Breast epithelium (tissue), 3 donors: Measurements from ENCODE around the gene PEX5L.

ENCODE experiments used
- CTCF ChIP-seq, 3 donors: fragments of 450-650 bp; IDR thresholded peaks; one replicate each; pipeline ENCODE4 v1.5.1; 2016 to 2017; ENCODE audit warnings: antibody characterized with exemption in 3 of 3, mild to moderate bottlenecking in 3 of 3, moderate library complexity in 3 of 3
- POLR2A ChIP-seq: fragments of 450-650 bp; IDR thresholded peaks from one replicate; pipeline ENCODE4 v1.6.1; 2016; ENCODE audit warnings: antibody characterized with exemption, mild to moderate bottlenecking, moderate library complexity

- no peak for TF ChIP-seq CTCF (IDR thresholded peaks at IDR 0.05)
- TF ChIP-seq POLR2A: no peak
These were observed 165.0 kb downstream of the PEX5L start for GRCh38 chr3:179871782-179872181.
